ENCODE data around the gene TRPC3.

The TRPC3 gene

DNA sequence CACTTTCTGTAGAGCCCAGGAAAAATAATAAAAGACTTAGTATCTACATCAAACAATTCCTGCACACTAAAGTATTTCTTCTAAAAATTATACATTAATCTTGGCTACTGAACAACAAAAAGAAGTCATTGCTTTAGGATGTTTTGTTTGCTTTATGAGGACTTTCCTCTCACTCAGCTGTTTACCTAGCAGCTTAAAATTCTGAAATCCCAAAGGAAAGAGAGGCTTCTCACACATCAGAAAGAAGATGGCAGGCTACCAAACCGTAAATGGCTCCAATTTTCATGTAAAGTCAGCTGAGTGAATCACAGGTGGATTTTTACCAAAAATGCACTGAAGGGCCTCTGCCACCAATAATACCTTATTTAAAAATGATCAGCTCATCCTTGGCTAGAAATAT lies 9.0 kb upstream of the TRPC3 start:
- H3K9me3 ChIP-seq: no peaks in the 10 kb centered on the region
- H3K4me3 ChIP-seq (ENCODE audit: low read depth in 1 of 2, low read length in 1 of 2): no peak overlapping the region
- TF ChIP-seq, protein P1, sequence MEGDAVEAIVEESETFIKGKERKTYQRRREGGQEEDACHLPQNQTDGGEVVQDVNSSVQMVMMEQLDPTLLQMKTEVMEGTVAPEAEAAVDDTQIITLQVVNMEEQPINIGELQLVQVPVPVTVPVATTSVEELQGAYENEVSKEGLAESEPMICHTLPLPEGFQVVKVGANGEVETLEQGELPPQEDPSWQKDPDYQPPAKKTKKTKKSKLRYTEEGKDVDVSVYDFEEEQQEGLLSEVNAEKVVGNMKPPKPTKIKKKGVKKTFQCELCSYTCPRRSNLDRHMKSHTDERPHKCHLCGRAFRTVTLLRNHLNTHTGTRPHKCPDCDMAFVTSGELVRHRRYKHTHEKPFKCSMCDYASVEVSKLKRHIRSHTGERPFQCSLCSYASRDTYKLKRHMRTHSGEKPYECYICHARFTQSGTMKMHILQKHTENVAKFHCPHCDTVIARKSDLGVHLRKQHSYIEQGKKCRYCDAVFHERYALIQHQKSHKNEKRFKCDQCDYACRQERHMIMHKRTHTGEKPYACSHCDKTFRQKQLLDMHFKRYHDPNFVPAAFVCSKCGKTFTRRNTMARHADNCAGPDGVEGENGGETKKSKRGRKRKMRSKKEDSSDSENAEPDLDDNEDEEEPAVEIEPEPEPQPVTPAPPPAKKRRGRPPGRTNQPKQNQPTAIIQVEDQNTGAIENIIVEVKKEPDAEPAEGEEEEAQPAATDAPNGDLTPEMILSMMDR (IDR thresholded peaks at IDR 0.05): no peak
- H3K27ac ChIP-seq: no peak overlapping the region
- no peaks in the 10 kb centered on the region for H3K36me3 ChIP-seq
- H3K4me1 ChIP-seq (ENCODE audit: control insufficient read depth in 1 of 2, insufficient read depth in 1 of 2, low read depth in 1 of 2, low read length in 1 of 2): no peaks in the 10 kb centered on the region
- H3K27me3 ChIP-seq: peaks cover 71% of the 10 kb centered on the region

GRCh38 chr4:121958777-121959176 lies 6.9 kb upstream of the TRPC3 start:
- H3K27me3 ChIP-seq: peaks cover 83% of the 10 kb centered on the region
- no peak overlapping the region for H3K27ac ChIP-seq
- no peaks in the 10 kb centered on the region for H3K36me3 ChIP-seq
- H3K4me3 ChIP-seq (ENCODE audit: low read depth in 1 of 2, low read length in 1 of 2): no peak overlapping the region
- TF ChIP-seq, protein P1 (IDR thresholded peaks at IDR 0.05): no peak
- H3K9me3 ChIP-seq: no peaks in the 10 kb centered on the region
- H3K4me1 ChIP-seq (ENCODE audit: control insufficient read depth in 1 of 2, insufficient read depth in 1 of 2, low read depth in 1 of 2, low read length in 1 of 2): no peaks in the 10 kb centered on the region

DNA sequence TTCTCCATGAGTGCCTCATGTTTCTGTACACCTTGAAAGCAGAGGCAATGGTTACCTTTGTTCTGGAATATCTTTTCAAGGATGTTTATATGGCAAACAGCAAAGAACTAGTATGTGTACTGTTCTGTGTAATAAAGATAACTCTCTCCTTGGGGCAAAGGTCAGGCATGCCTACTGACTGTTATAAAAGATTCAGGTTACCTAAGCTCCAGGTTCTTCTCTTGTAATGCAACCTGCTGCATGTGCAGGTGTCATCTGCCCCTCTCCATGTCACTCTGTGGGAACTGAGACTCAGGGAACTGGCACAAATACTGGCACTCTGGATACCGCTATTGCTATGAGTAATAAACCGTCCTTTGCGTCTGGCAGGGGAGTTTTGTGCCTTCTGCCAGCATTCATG lies 5.4 kb upstream of the TRPC3 start:
- TF ChIP-seq, protein P1 (IDR thresholded peaks at IDR 0.05): no peak
- no peaks in the 10 kb centered on the region for H3K36me3 ChIP-seq
- peaks cover 96% of the 10 kb centered on the region for H3K27me3 ChIP-seq
- H3K27ac ChIP-seq: no peak overlapping the region
- H3K9me3 ChIP-seq: no peaks in the 10 kb centered on the region
- no peak overlapping the region for H3K4me3 ChIP-seq (ENCODE audit: low read depth in 1 of 2, low read length in 1 of 2)
- H3K4me1 ChIP-seq (ENCODE audit: control insufficient read depth in 1 of 2, insufficient read depth in 1 of 2, low read depth in 1 of 2, low read length in 1 of 2): no peaks in the 10 kb centered on the region

GRCh38 chr4:121953860-121954259 lies 2.0 kb upstream of the TRPC3 start:
- Histone ChIP-seq H3K27ac (no peak overlapping the region), H3K9me3 (no peaks in the 10 kb centered on the region), H3K4me3 (ENCODE audit: low read depth in 1 of 2, low read length in 1 of 2) (no peak overlapping the region), H3K27me3 (peaks cover 98% of the 10 kb centered on the region), H3K4me1 (ENCODE audit: control insufficient read depth in 1 of 2, insufficient read depth in 1 of 2, low read depth in 1 of 2, low read length in 1 of 2) (peaks cover 18 to 23% of the 10 kb centered on the region in 2 experiments), H3K36me3 (no peaks in the 10 kb centered on the region)
- TF ChIP-seq, protein P1 (IDR thresholded peaks at IDR 0.05): no peak

- TF ChIP-seq, protein P1 (IDR thresholded peaks at IDR 0.05): no peak
- Histone ChIP-seq H3K27ac (no peak overlapping the region), H3K9me3 (no peaks in the 10 kb centered on the region), H3K36me3 (no peaks in the 10 kb centered on the region), H3K4me3 (ENCODE audit: low read depth in 1 of 2, low read length in 1 of 2) (peak overlapping the region in 1 of 2 experiments; percentile 55), H3K4me1 (ENCODE audit: control insufficient read depth in 1 of 2, insufficient read depth in 1 of 2, low read depth in 1 of 2, low read length in 1 of 2) (peaks cover 18 to 23% of the 10 kb centered on the region in 2 experiments), H3K27me3 (peaks cover 99% of the 10 kb centered on the region)
Measured at GRCh38 chr4:121952290-121952689, 430 bp upstream of the TRPC3 start.
